Large intestine (tissue), 3 donors: Measurements from ENCODE around the gene TTC24. TPM values are rescaled to one million over a fixed set of nuclear protein-coding genes. Genes with fewer than 3 reads are reported as not detected.
"Not testable (repeated sequence)": the region's sequence is repeated elsewhere in the genome, so short reads cannot be mapped to it uniquely, and the experiment has no call there.

ENCODE experiments used
- DNase-seq, 2 donors: peaks; one replicate each; pipeline versions ENCODE4 v3.0.0 to v3.0.0-alpha.2; 2013
- H3K27ac ChIP-seq: one replicate; pipeline ENCODE4 v1.5.1; 2013; ENCODE audit warnings: low read length
- H3K27me3 ChIP-seq: 2 replicates; pipeline ENCODE4 v1.6.1; 2013; ENCODE audit warnings: low read length; ENCODE audit not compliant: control insufficient read depth, insufficient read depth
- H3K36me3 ChIP-seq: 2 replicates; pipeline ENCODE4 v1.6.1; 2013; ENCODE audit warnings: low read length; ENCODE audit not compliant: control insufficient read depth, insufficient read depth
- H3K4me1 ChIP-seq: one replicate; pipeline ENCODE4 v1.6.1; 2013; ENCODE audit warnings: low read length; ENCODE audit not compliant: control insufficient read depth, insufficient read depth
- H3K4me3 ChIP-seq: one replicate; pipeline ENCODE4 v1.5.1; 2013; ENCODE audit warnings: low read length
- H3K9me3 ChIP-seq: one replicate; pipeline ENCODE4 v1.6.1; 2013; ENCODE audit warnings: mild to moderate bottlenecking, low read depth, low read length, moderate library complexity; ENCODE audit not compliant: control insufficient read depth
- WGBS: methylation state at CpG from one replicate; pipeline ENCODE4 v1.1.5; 2013; ENCODE audit warnings: low lambda C conversion rate; ENCODE audit not compliant: insufficient coverage; 5-methylcytosine and 5-hydroxymethylcytosine counted together
- polyA plus RNA-seq: library from polyadenylated mRNA; unstranded; fragments of 120-200 nt; gene quantifications from one replicate; pipeline ENCODE4 v1.2.1, GENCODE V29; 2013

The TTC24 gene
- polyA plus RNA-seq, 1 donor = 0.15 TPM

GRCh38 chr1:156622581-156623297, 43.2 kb downstream of the TTC24 start:
- H3K4me3 ChIP-seq = no peak overlapping the region
- H3K27me3 ChIP-seq = peaks cover 72% of the 10 kb centered on the region
- peaks cover 12% of the 10 kb centered on the region for H3K9me3 ChIP-seq
- DNase-seq = peak in 1 of 2 donors; percentile 29
- WGBS = 60% methylated on average over 1 of the region's 6 CpGs
- H3K4me1 ChIP-seq = peaks cover 20% of the 10 kb centered on the region
- H3K27ac ChIP-seq = no peak overlapping the region
- no peaks in the 10 kb centered on the region for H3K36me3 ChIP-seq

GRCh38 chr1:156623946-156624813, 44.7 kb downstream of the TTC24 start:
- no CpG with 5 or more reads among the region's 87 CpGs for WGBS
- no peak overlapping the region for H3K27ac ChIP-seq
- H3K9me3 ChIP-seq = peaks cover 12% of the 10 kb centered on the region
- DNase-seq = peak in 1 of 2 donors; percentile 72
- H3K4me1 ChIP-seq = peaks cover 20% of the 10 kb centered on the region
- H3K4me3 ChIP-seq = peak overlapping the region; percentile 14
- H3K36me3 ChIP-seq = no peaks in the 10 kb centered on the region
- peaks cover 67% of the 10 kb centered on the region for H3K27me3 ChIP-seq

- peak in 1 of 2 donors; percentile 39 for DNase-seq
- Histone ChIP-seq H3K27me3 (peaks cover 60% of the 10 kb centered on the region), H3K9me3 (peaks cover 12% of the 10 kb centered on the region), H3K27ac (no peak overlapping the region), H3K36me3 (no peaks in the 10 kb centered on the region), H3K4me3 (no peak overlapping the region), H3K4me1 (peaks cover 20% of the 10 kb centered on the region)
- no CpG with 5 or more reads among the region's 55 CpGs for WGBS
Observed at GRCh38 chr1:156624814-156625435, 45.4 kb downstream of the TTC24 start.

GRCh38 chr1:156625436-156626078, 46.0 kb downstream of the TTC24 start:
- H3K27ac ChIP-seq = no peak overlapping the region
- peak; percentile 53 to 80 for DNase-seq

GRCh38 chr1:156626079-156626438, 46.5 kb downstream of the TTC24 start:
- Histone ChIP-seq H3K27me3 (peaks cover 61% of the 10 kb centered on the region), H3K36me3 (no peaks in the 10 kb centered on the region), H3K4me3 (no peak overlapping the region), H3K9me3 (peaks cover 12% of the 10 kb centered on the region), H3K4me1 (peaks cover 20% of the 10 kb centered on the region), H3K27ac (no peak overlapping the region)
- no peak for DNase-seq
- no CpG with 5 or more reads among the region's 4 CpGs for WGBS

More at GRCh38 chr1:156625436-156626078, 46.0 kb downstream of the TTC24 start:
- peaks cover 58% of the 10 kb centered on the region for H3K27me3 ChIP-seq
- peaks cover 12% of the 10 kb centered on the region for H3K9me3 ChIP-seq
- WGBS = 0% methylated on average over 4 of the region's 45 CpGs
- H3K36me3 ChIP-seq = no peaks in the 10 kb centered on the region
- peaks cover 20% of the 10 kb centered on the region for H3K4me1 ChIP-seq
- no peak overlapping the region for H3K4me3 ChIP-seq

GRCh38 chr1:156627313-156627880, 47.9 kb downstream of the TTC24 start:
- Histone ChIP-seq H3K4me3 (no peak overlapping the region), H3K36me3 (no peaks in the 10 kb centered on the region), H3K9me3 (peaks cover 12% of the 10 kb centered on the region), H3K27me3 (peaks cover 61% of the 10 kb centered on the region), H3K27ac (no peak overlapping the region), H3K4me1 (peaks cover 20% of the 10 kb centered on the region)
- WGBS = no CpG with 5 or more reads among the region's 2 CpGs
- DNase-seq = peak in 1 of 2 donors; percentile 30

GRCh38 chr1:156629823-156630449, 50.4 kb downstream of the TTC24 start:
- WGBS = 70% methylated on average over 2 of the region's 8 CpGs
- no peak overlapping the region for H3K27ac ChIP-seq
- H3K36me3 ChIP-seq = no peaks in the 10 kb centered on the region
- peaks cover 2% of the 10 kb centered on the region for H3K9me3 ChIP-seq
- H3K4me1 ChIP-seq = peaks cover 12% of the 10 kb centered on the region
- H3K4me3 ChIP-seq = no peak overlapping the region
- H3K27me3 ChIP-seq = peaks cover 56% of the 10 kb centered on the region
- DNase-seq = no peak

GRCh38 chr1:156631152-156631551, 51.6 kb downstream of the TTC24 start:
- DNase-seq, H3K36me3 ChIP-seq, H3K9me3 ChIP-seq, H3K27ac ChIP-seq, H3K4me3 ChIP-seq, H3K4me1 ChIP-seq: not testable (repeated sequence)
- H3K27me3 ChIP-seq = peaks cover 51% of the 10 kb centered on the region
- WGBS = 33% methylated on average over 1 of the region's 9 CpGs

GRCh38 chr1:156632355-156632754, 52.8 kb downstream of the TTC24 start:
- Histone ChIP-seq H3K27me3 (peaks cover 50% of the 10 kb centered on the region), H3K9me3 (no peaks in the 10 kb centered on the region), H3K27ac (no peak overlapping the region), H3K36me3 (no peaks in the 10 kb centered on the region), H3K4me3 (no peak overlapping the region), H3K4me1 (no peaks in the 10 kb centered on the region)
- WGBS = no CpG with 5 or more reads among the region's 3 CpGs
- no peak for DNase-seq
